ENCODE measurements around the gene RABGAP1L. TPM values are rescaled to one million over a fixed set of nuclear protein-coding genes. Genes with fewer than 3 reads are reported as not detected.
"Not testable (repeated sequence)": the region's sequence is repeated elsewhere in the genome, so short reads cannot be mapped to it uniquely, and the experiment has no call there.

Gene RABGAP1L
- total and polyA plus RNA-seq, 4 donors, result 4.8 to 53.5 (median 18.8) TPM

DNA sequence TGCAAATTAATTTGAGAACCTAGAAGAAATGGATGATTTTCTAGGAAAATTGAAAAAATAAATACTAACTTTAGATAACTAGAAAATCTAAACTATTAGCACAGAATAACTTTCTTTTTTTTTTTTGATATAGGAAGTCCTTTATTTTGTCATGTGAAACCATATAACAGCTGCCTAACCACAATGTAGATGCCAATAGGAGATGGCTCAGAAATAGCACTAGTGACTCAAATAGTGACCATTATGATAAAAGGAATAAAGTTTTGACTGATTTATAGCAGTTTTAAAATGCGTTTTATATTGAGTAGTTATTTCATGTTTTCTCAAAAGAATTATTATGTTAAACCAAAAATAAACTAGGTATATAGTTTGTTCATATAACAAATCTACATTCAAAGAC lies 682.4 kb downstream of the RABGAP1L start:
- H3K9ac ChIP-seq (ENCODE audit: low read depth in 1 of 2, low read length in 2 of 2), result no peak overlapping the region
- H3K4me1 ChIP-seq (ENCODE audit: control insufficient read depth in 4 of 4, insufficient read depth in 4 of 4, low read length in 3 of 4), result no peaks in the 10 kb centered on the region
- no peak overlapping the region for H3K4me3 ChIP-seq (ENCODE audit: low read depth in 1 of 3, low read length in 3 of 3)
- 71% methylated on average over 1 of the region's 1 CpG for WGBS
- no peak overlapping the region for H3K27ac ChIP-seq (ENCODE audit: low read depth in 1 of 2, low read length in 2 of 2)
- TF ChIP-seq RAD21 (IDR thresholded peaks at IDR 0.05) (no peak), TAF1 (conservative IDR thresholded peaks at IDR 0.05) (no peak), FOXA1 (IDR thresholded peaks at IDR 0.05) (no peak)
- DNase-seq (ENCODE audit: low spot score), result no peak
- H3K27me3 ChIP-seq (ENCODE audit: control insufficient read depth in 4 of 4, insufficient read depth in 4 of 4, low read length in 3 of 4), result no peaks in the 10 kb centered on the region
- H3K36me3 ChIP-seq (ENCODE audit: control insufficient read depth in 4 of 4, insufficient read depth in 3 of 4, low read depth in 1 of 4, low read length in 3 of 4), result no peaks in the 10 kb centered on the region
- H3K9me3 ChIP-seq (ENCODE audit: control insufficient read depth in 4 of 4, low read length in 3 of 4), result no peaks in the 10 kb centered on the region

DNA sequence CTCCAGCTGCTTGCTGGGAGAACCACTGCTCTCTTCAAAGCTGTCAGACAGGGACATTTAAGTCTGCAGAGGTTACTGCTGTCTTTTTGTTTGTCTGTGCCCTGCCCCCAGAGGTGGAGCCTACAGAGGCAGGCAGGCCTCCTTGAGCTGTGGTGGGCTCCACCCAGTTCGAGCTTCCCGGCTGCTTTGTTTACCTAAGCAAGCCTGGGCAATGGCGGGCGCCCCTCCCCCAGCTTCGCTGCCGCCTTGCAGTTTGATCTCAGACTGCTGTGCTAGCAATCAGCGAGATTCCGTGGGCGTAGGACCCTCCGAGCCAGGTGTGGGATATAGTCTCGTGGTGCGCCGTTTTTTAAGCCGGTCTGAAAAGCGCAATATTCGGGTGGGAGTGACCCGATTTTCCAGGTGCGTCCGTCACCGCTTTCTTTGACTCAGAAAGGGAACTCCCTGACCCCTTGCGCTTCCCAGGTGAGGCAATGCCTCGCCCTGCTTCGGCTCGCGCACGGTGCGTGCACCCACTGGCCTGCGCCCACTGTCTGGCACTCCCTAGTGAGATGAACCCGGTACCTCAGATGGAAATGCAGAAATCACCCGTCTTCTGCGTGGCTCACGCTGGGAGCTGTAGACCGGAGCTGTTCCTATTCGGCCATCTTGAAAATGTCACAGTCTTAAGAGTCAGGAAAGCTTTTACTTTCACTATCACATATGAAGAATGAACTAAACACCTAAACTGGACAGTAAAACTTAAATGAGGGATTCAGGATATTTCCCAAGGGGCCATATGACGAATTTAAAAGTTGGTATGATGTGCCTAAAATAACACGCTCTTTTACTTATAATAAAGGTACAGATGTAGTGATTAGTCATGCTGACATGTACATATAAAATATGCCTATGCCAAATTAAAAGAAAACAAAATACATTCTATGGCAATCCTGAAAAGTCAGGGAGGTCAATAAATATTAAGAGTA lies 689.6 kb downstream of the RABGAP1L start:
- TF ChIP-seq YY1 (IDR thresholded peaks at IDR 0.05), result peak; percentile 33
- H3K36me3 ChIP-seq (ENCODE audit: control insufficient read depth in 4 of 4, insufficient read depth in 3 of 4, low read depth in 1 of 4, low read length in 3 of 4); DNase-seq (ENCODE audit: low spot score); H3K4me1 ChIP-seq (ENCODE audit: control insufficient read depth in 4 of 4, insufficient read depth in 4 of 4, low read length in 3 of 4); H3K27ac ChIP-seq (ENCODE audit: low read depth in 1 of 2, low read length in 2 of 2); H3K4me3 ChIP-seq (ENCODE audit: low read depth in 1 of 3, low read length in 3 of 3); H3K27me3 ChIP-seq (ENCODE audit: control insufficient read depth in 4 of 4, insufficient read depth in 4 of 4, low read length in 3 of 4); H3K9ac ChIP-seq (ENCODE audit: low read depth in 1 of 2, low read length in 2 of 2); H3K9me3 ChIP-seq (ENCODE audit: control insufficient read depth in 4 of 4, low read length in 3 of 4): not testable (repeated sequence)
- 69% methylated on average over 22 of the region's 36 CpGs for WGBS

DNA sequence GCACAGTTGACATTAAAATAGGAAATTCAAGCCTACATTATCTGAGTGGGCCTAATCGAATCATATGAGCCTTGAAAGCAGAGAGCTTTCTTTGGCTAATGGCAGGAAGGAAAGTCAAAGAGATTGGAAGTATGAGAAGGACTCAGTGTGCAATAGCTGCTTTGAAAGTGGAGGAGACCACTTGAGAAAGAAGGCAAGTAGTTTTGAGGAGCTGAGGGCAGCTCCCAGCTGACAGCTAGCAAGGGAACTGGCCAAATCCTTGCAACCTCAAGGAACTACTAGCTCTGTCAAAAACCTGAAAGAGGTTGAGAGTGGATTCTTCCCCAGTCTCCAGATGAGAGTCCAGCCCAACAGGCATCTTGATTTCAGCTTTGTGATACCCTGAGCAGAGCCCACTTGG lies 691.4 kb downstream of the RABGAP1L start:
- H3K4me3 ChIP-seq (ENCODE audit: low read depth in 1 of 3, low read length in 3 of 3), result no peak overlapping the region
- no peak overlapping the region for H3K27ac ChIP-seq (ENCODE audit: low read depth in 1 of 2, low read length in 2 of 2)
- H3K36me3 ChIP-seq (ENCODE audit: control insufficient read depth in 4 of 4, insufficient read depth in 3 of 4, low read depth in 1 of 4, low read length in 3 of 4), result no peaks in the 10 kb centered on the region
- H3K9ac ChIP-seq (ENCODE audit: low read depth in 1 of 2, low read length in 2 of 2), result no peak overlapping the region
- no peaks in the 10 kb centered on the region for H3K9me3 ChIP-seq (ENCODE audit: control insufficient read depth in 4 of 4, low read length in 3 of 4)
- H3K27me3 ChIP-seq (ENCODE audit: control insufficient read depth in 4 of 4, insufficient read depth in 4 of 4, low read length in 3 of 4), result no peaks in the 10 kb centered on the region
- no peaks in the 10 kb centered on the region for H3K4me1 ChIP-seq (ENCODE audit: control insufficient read depth in 4 of 4, insufficient read depth in 4 of 4, low read length in 3 of 4)
- no peak for DNase-seq (ENCODE audit: low spot score)
- 89% methylated on average over 1 of the region's 1 CpG for WGBS
- TF ChIP-seq TAF1 (conservative IDR thresholded peaks at IDR 0.05), result no peak
- TF ChIP-seq EGR1 (IDR thresholded peaks at IDR 0.05; ENCODE audit: low read depth in 2 of 2), result no peak
- TF ChIP-seq FOXA2 (IDR thresholded peaks at IDR 0.05), result no peak
- no peak for TF ChIP-seq HNF4A (conservative IDR thresholded peaks at IDR 0.05)
- no peak for TF ChIP-seq FOXA1 (IDR thresholded peaks at IDR 0.05)
- TF ChIP-seq, protein P1, sequence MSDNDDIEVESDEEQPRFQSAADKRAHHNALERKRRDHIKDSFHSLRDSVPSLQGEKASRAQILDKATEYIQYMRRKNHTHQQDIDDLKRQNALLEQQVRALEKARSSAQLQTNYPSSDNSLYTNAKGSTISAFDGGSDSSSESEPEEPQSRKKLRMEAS (IDR thresholded peaks at IDR 0.05), result no peak
- no peak for TF ChIP-seq YY1 (IDR thresholded peaks at IDR 0.05)
- TF ChIP-seq HNF4G (IDR thresholded peaks at IDR 0.05), result no peak
- no peak for TF ChIP-seq GABPA (IDR thresholded peaks at IDR 0.05 in 1 of 2, conservative IDR thresholded peaks at IDR 0.05 in 1 of 2)
- TF ChIP-seq RAD21 (IDR thresholded peaks at IDR 0.05), result no peak
- no peak for TF ChIP-seq NR2F2 (IDR thresholded peaks at IDR 0.05)
- TF ChIP-seq JUND (IDR thresholded peaks at IDR 0.05), result no peak
- TF ChIP-seq, protein P2, sequence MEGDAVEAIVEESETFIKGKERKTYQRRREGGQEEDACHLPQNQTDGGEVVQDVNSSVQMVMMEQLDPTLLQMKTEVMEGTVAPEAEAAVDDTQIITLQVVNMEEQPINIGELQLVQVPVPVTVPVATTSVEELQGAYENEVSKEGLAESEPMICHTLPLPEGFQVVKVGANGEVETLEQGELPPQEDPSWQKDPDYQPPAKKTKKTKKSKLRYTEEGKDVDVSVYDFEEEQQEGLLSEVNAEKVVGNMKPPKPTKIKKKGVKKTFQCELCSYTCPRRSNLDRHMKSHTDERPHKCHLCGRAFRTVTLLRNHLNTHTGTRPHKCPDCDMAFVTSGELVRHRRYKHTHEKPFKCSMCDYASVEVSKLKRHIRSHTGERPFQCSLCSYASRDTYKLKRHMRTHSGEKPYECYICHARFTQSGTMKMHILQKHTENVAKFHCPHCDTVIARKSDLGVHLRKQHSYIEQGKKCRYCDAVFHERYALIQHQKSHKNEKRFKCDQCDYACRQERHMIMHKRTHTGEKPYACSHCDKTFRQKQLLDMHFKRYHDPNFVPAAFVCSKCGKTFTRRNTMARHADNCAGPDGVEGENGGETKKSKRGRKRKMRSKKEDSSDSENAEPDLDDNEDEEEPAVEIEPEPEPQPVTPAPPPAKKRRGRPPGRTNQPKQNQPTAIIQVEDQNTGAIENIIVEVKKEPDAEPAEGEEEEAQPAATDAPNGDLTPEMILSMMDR (IDR thresholded peaks at IDR 0.05; ENCODE audit: low read depth, low read length, missing input control), result no peak
- TF ChIP-seq, protein P3, sequence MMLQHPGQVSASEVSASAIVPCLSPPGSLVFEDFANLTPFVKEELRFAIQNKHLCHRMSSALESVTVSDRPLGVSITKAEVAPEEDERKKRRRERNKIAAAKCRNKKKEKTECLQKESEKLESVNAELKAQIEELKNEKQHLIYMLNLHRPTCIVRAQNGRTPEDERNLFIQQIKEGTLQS (IDR thresholded peaks at IDR 0.05), result no peak
- TF ChIP-seq SP1 (IDR thresholded peaks at IDR 0.05), result no peak
- TF ChIP-seq, protein P4, sequence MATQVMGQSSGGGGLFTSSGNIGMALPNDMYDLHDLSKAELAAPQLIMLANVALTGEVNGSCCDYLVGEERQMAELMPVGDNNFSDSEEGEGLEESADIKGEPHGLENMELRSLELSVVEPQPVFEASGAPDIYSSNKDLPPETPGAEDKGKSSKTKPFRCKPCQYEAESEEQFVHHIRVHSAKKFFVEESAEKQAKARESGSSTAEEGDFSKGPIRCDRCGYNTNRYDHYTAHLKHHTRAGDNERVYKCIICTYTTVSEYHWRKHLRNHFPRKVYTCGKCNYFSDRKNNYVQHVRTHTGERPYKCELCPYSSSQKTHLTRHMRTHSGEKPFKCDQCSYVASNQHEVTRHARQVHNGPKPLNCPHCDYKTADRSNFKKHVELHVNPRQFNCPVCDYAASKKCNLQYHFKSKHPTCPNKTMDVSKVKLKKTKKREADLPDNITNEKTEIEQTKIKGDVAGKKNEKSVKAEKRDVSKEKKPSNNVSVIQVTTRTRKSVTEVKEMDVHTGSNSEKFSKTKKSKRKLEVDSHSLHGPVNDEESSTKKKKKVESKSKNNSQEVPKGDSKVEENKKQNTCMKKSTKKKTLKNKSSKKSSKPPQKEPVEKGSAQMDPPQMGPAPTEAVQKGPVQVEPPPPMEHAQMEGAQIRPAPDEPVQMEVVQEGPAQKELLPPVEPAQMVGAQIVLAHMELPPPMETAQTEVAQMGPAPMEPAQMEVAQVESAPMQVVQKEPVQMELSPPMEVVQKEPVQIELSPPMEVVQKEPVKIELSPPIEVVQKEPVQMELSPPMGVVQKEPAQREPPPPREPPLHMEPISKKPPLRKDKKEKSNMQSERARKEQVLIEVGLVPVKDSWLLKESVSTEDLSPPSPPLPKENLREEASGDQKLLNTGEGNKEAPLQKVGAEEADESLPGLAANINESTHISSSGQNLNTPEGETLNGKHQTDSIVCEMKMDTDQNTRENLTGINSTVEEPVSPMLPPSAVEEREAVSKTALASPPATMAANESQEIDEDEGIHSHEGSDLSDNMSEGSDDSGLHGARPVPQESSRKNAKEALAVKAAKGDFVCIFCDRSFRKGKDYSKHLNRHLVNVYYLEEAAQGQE (IDR thresholded peaks at IDR 0.05), result no peak
- no peak for TF ChIP-seq RXRA (IDR thresholded peaks at IDR 0.05)
- TF ChIP-seq, protein P5, sequence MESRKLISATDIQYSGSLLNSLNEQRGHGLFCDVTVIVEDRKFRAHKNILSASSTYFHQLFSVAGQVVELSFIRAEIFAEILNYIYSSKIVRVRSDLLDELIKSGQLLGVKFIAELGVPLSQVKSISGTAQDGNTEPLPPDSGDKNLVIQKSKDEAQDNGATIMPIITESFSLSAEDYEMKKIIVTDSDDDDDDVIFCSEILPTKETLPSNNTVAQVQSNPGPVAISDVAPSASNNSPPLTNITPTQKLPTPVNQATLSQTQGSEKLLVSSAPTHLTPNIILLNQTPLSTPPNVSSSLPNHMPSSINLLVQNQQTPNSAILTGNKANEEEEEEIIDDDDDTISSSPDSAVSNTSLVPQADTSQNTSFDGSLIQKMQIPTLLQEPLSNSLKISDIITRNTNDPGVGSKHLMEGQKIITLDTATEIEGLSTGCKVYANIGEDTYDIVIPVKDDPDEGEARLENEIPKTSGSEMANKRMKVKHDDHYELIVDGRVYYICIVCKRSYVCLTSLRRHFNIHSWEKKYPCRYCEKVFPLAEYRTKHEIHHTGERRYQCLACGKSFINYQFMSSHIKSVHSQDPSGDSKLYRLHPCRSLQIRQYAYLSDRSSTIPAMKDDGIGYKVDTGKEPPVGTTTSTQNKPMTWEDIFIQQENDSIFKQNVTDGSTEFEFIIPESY (IDR thresholded peaks at IDR 0.05), result no peak

All from liver (tissue), 9 donors.